K562 (cell line): ENCODE results near the gene ALOX5. TPM values are rescaled to one million over a fixed set of nuclear protein-coding genes. Genes with fewer than 3 reads are reported as not detected.
A peak's percentile ranks its signal among the peaks of the same experiment; 100 is the strongest.

Experiments used
- ATAC-seq: fragments of 200-7000 bp; cut with Tn5 transposase; 3 replicates; pipeline ENCODE4 v1.9.1; 2020; ENCODE audit warnings: moderate library complexity
- BruUV-seq: library from RNA; stranded (reverse); fragments of 400-500 nt; replicated peaks from 2 replicates; lab custom pipeline; 2021; lab: Mats Ljungman, UMichigan
- CTCF ChIA-PET: fragments of 300-600 bp; formaldehyde crosslinking; extraction: SDS; loops from one replicate; lab custom pipeline; 2021; ENCODE audit warnings: low intra/inter-chr PET ratio; lab: Yijun Ruan, JAX
- POLR2A ChIA-PET: fragments of 300-600, 350-650 bp; sonication (Branson Sonifier 250); formaldehyde crosslinking; extraction: SDS; loops from one replicate; lab custom pipeline; 2021; ENCODE audit warnings: antibody characterized with exemption, inconsistent platforms; lab: Yijun Ruan, JAX
- DNase-seq, 4 experiments: peaks; one replicate each; pipeline versions ENCODE4 v3.0.0 to v3.0.0-alpha.2; 2011 to 2018; ENCODE audit warnings: low spot score in 3 of 4, mixed read lengths in 3 of 4; ENCODE audit errors: extremely low read depth in 1 of 4
- FAIRE-seq: peaks from 2 replicates; lab custom pipeline; 2011; peaks lifted over from hg19 to GRCh38; lab: Jason Lieb, UNC
- H2AFZ ChIP-seq: 2 replicates; pipeline ENCODE4 v1.6.0; 2011; ENCODE audit warnings: low read depth, low read length, control low read depth, inconsistent platforms
- H3K27ac ChIP-seq: fragments of 200-600 bp; 3 replicates; pipeline ENCODE4 v1.8.0; 2011; ENCODE audit warnings: low read depth, mild to moderate bottlenecking, control low read depth, inconsistent platforms, low read length, moderate library complexity, mixed read lengths; ENCODE audit errors: extremely low read depth
- H3K27me3 ChIP-seq, 2 experiments: fragments of 300-600 bp in 1 of 2; 2 replicates in 1 of 2; 3 replicates in 1 of 2; pipeline versions ENCODE4 v1.6.0 to v1.8.0; 2011; ENCODE audit warnings: inconsistent platforms in 2 of 2, low read length in 2 of 2, mild to moderate bottlenecking in 1 of 2, mixed read lengths in 1 of 2, moderate library complexity in 1 of 2; ENCODE audit not compliant: control insufficient read depth in 2 of 2, insufficient read depth in 2 of 2
- H3K36me3 ChIP-seq: fragments of 300-600 bp; 3 replicates; pipeline ENCODE4 v1.8.0; 2011; ENCODE audit warnings: mild to moderate bottlenecking, low read length, inconsistent platforms; ENCODE audit not compliant: control insufficient read depth, insufficient read depth
- H3K4me1 ChIP-seq, 2 experiments: fragments of 200-600 bp in 1 of 2; replicated peaks in 1 of 2; 2 replicates in 1 of 2; 3 replicates in 1 of 2; pipeline versions ENCODE4 v1.5.1 to v1.8.0; 2011; ENCODE audit warnings: inconsistent platforms in 2 of 2, low read length in 2 of 2, mild to moderate bottlenecking in 1 of 2, mixed read lengths in 1 of 2, moderate library complexity in 1 of 2; ENCODE audit not compliant: control insufficient read depth in 2 of 2, insufficient read depth in 2 of 2
- H3K4me2 ChIP-seq: 2 replicates; pipeline ENCODE4 v1.6.1; 2011; ENCODE audit warnings: low read length, control low read depth, inconsistent platforms, mixed read lengths; ENCODE audit not compliant: insufficient read depth
- H3K4me3 ChIP-seq: fragments of 200-600 bp; sonication (generic), shearing (Covaris generic); 2 replicates; pipeline ENCODE4 v1.5.1; 2016; ENCODE audit warnings: control low read depth, inconsistent platforms
- H3K79me2 ChIP-seq: fragments of 200-600 bp; 3 replicates; pipeline ENCODE4 v1.8.0; 2011; ENCODE audit warnings: low read length, inconsistent platforms; ENCODE audit not compliant: control insufficient read depth, insufficient read depth
- H3K9ac ChIP-seq, 2 experiments: 2 replicates each; pipeline versions ENCODE4 v1.6.0 to v1.6.1; 2011; ENCODE audit warnings: low read depth in 2 of 2, low read length in 2 of 2, control low read depth in 1 of 2, inconsistent platforms in 1 of 2, mild to moderate bottlenecking in 1 of 2, mixed read lengths in 1 of 2; ENCODE audit not compliant: insufficient read depth in 1 of 2
- H3K9me1 ChIP-seq: one replicate; pipeline ENCODE4 v1.6.0; 2011; ENCODE audit warnings: inconsistent platforms, mild to moderate bottlenecking, low read length, moderate library complexity; ENCODE audit not compliant: control insufficient read depth, insufficient read depth
- H3K9me3 ChIP-seq: replicated peaks from 2 replicates; pipeline ENCODE4 v1.5.1; 2011; ENCODE audit warnings: low read depth, low read length, inconsistent platforms; ENCODE audit not compliant: control insufficient read depth, insufficient read depth
- H4K20me1 ChIP-seq: replicated peaks from 2 replicates; pipeline ENCODE4 v1.6.1; 2011; ENCODE audit warnings: low read length, inconsistent platforms, mixed read lengths; ENCODE audit not compliant: control insufficient read depth, insufficient read depth
- ILF3 ChIP-seq: fragments of 450-650 bp; IDR thresholded peaks from 2 replicates; pipeline ENCODE4 v1.6.1; 2018; ENCODE audit warnings: antibody characterized with exemption, mild to moderate bottlenecking, moderate library complexity, borderline replicate concordance
- POLR2G ChIP-seq: fragments of 200-400 bp; formaldehyde crosslinking; IDR thresholded peaks from 2 replicates; pipeline ENCODE4 v1.6.1; 2017; ENCODE audit warnings: low read depth, mild to moderate bottlenecking, antibody characterized with exemption, low read length, moderate library complexity
- WGBS: fragments of 100-300 bp; shearing (Covaris generic); methylation state at CpG from one replicate; pipeline ENCODE4 v1.1.6; 2016; ENCODE audit warnings: low coverage, mixed read lengths; ENCODE audit not compliant: insufficient coverage; ENCODE audit errors: missing lambda C conversion rate; 5-methylcytosine and 5-hydroxymethylcytosine counted together
- in situ Hi-C: fragments of 300-500 bp; cut with MboI; formaldehyde crosslinking; loops from 4 replicates; pipeline ENCODE4 v1.15.0; 2018; ENCODE audit warnings: inconsistent platforms, mixed read lengths
- intact Hi-C: fragments of 100-400 bp; cut with micrococcal nuclease; formaldehyde crosslinking; loops from 2 replicates; pipeline ENCODE4 v1.14.2; 2022
- polyA plus RNA-seq, 8 experiments: library from polyadenylated mRNA; depleted of rRNA in 4 of 8; stranded (reverse) in 5 of 8; unstranded in 3 of 8; fragments of >200 nt; fragmentation: Nextera tagmentation in 2 of 8; fragmentation: Illumina TruSeq in 1 of 8; extraction: Ambion mirVana in 2 of 8; extraction: Trizol in 1 of 8; gene quantifications; 2 replicates each; pipeline versions ENCODE4 v1.2.1 to v1.2.3, GENCODE V29; 2011 to 2014; ENCODE audit warnings: inconsistent platforms in 1 of 8, missing spikeins in 1 of 8
- total RNA-seq, 7 experiments: library from RNA; depleted of rRNA in 6 of 7; stranded (reverse); fragments of >200 nt in 6 of 7; fragmentation: Illumina TruSeq in 2 of 7; extraction: Trizol in 2 of 7; gene quantifications; 2 replicates each; pipeline versions ENCODE4 v1.2.1 to v1.2.3, GENCODE V29; 2011 to 2021; ENCODE audit warnings: low replicate concordance in 1 of 7

ALOX5 gene
- total and polyA plus RNA-seq, 9 of the 15 experiments (the other 6 are each of a cell fraction or from before 2014, with no cell fraction given): 0.10 to 2.4 (median 1.4) TPM

DNA sequence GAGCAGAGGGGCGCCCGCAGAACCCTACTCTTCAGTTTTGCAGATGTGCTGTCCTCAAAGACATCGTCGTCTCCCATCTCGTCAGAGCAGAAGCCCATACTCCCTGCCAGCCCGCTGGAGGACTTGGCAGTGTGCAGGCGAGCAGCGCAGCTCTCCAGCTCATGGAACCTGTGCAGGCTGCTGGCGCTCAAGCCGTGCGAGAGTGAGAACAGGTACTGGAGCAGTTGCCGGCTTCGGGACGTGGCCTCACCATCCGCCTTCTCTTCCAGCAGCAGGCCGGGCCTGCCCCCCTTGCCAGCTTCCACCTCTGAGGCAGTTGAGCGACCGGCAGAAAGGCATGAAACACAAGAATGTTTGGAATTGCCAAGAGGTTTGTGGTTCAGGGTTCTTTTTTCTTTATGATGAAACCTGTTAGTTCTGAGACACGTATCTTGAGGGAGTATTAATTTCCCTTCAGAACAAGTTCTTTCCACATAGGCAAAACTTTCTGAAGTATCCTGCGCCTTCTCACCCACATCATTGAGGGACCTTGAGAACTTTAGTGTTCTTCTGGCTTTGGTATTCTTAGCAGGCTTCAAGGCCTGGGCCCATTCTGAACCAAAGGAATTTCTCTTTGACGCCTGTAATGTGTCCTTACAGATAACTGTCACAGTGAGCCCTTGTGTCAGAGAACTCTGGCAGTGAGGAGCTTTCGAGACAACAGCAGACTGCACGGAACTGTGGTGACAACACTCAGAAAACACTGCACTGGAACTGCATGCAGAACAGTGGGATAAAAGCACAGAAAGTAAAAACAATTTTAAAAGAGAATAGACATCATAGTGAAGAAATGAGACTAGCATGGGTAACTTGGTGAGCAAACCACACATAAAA, 89.5 kb downstream of the ALOX5 start:
- CTCF ChIA-PET: interaction anchor here (1.1 kb wide), 1 partner anchor 209 kb away, joined by 7 read pairs; the partner anchor contains the start of gene ZFAND4
- no peak overlapping the region for H3K9ac ChIP-seq
- no peaks in the 10 kb centered on the region for H4K20me1 ChIP-seq
- TF ChIP-seq POLR2G (peak; percentile 30; the same call in 1 of the 2 replicates), ILF3 (no peak)
- H3K4me1 ChIP-seq: peaks cover 12 to 20% of the 10 kb centered on the region in 2 experiments
- H3K27me3 ChIP-seq: no peaks in the 10 kb centered on the region
- DNase-seq (no peak), ATAC-seq (no peak), FAIRE-seq (no peak)
- intact Hi-C loops: loop anchor here (2.0 kb wide), 1 partner anchor 213 kb away; no protein-coding TSS in a partner anchor
- no peaks in the 10 kb centered on the region for H3K9me1 ChIP-seq
- peaks cover 34% of the 10 kb centered on the region for H3K36me3 ChIP-seq
- in situ Hi-C loops: loop anchor here (5.0 to 10.0 kb wide), 4 partner anchors 211 to 564 kb away; partner anchors contain the start of genes WASHC2C and ZNF22
- no peak overlapping the region for H3K4me2 ChIP-seq
- POLR2A ChIA-PET: no interaction called here
- 85% methylated on average over 18 of the region's 23 CpGs for WGBS
- BruUV-seq: no TSS peak
- H3K27ac ChIP-seq: no peak overlapping the region
- no peaks in the 10 kb centered on the region for H3K9me3 ChIP-seq
- H3K4me3 ChIP-seq: no peak overlapping the region
- no peak overlapping the region for H2AFZ ChIP-seq
- peaks cover 28% of the 10 kb centered on the region for H3K79me2 ChIP-seq
